ENCODE data around the gene IFIT1B. TPM values are rescaled to one million over a fixed set of nuclear protein-coding genes. Genes with fewer than 3 reads are reported as not detected.
"Not testable (repeated sequence)": the region's sequence is repeated elsewhere in the genome, so short reads cannot be mapped to it uniquely, and the experiment has no call there.

Gene IFIT1B
- not detected for polyA plus RNA-seq (2013, experiment 1 of 2)
- polyA plus RNA-seq (2013, experiment 2 of 2) = 0.03 TPM

- no peak within 1 kb of the TSS for H3K9ac ChIP-seq (ENCODE audit: low read length)
- H2BK5ac ChIP-seq (ENCODE audit: low read length) = no peak within 1 kb of the TSS
- peak within 1 kb of the TSS; percentile 13 for H3K18ac ChIP-seq (ENCODE audit: low read length)
- peaks cover 1% of the 10 kb centered on the region for H3K4me1 ChIP-seq (ENCODE audit: control insufficient read depth, low read depth, low read length)
- no peaks in the 10 kb centered on the region for H3K27me3 ChIP-seq (ENCODE audit: insufficient read depth, low read length, poor library complexity)
- no peaks in the 10 kb centered on the region for H3K79me2 ChIP-seq (ENCODE audit: control insufficient read depth, insufficient read depth, low read length)
- no peak within 1 kb of the TSS for H3K4me3 ChIP-seq (ENCODE audit: low read length)
- H3K36me3 ChIP-seq (ENCODE audit: control insufficient read depth, insufficient read depth, low read length) = no peaks in the 10 kb centered on the region
- H3K23ac ChIP-seq (ENCODE audit: low read length) = no peak within 1 kb of the TSS
- H3K79me1 ChIP-seq (ENCODE audit: low read length) = no peaks in the 10 kb centered on the region
- no peak within 1 kb of the TSS for H2BK120ac ChIP-seq (ENCODE audit: low read depth, low read length)
- no peak within 1 kb of the TSS for H3K4me2 ChIP-seq (ENCODE audit: low read length)
- no peak within 1 kb of the TSS for H2AK5ac ChIP-seq (ENCODE audit: low read length)
- no peak within 1 kb of the TSS for H3K27ac ChIP-seq (ENCODE audit: low read depth, low read length)
- no peak within 1 kb of the TSS for H4K8ac ChIP-seq (ENCODE audit: low read depth, low read length)
- DNase-seq = peak; percentile 52
- no peak within 1 kb of the TSS for H3K56ac ChIP-seq (ENCODE audit: low read length)
- H2BK15ac ChIP-seq (replicated peaks; ENCODE audit: low read depth) = no peak within 1 kb of the TSS
- no peak within 1 kb of the TSS for H4K5ac ChIP-seq (ENCODE audit: low read length)
- WGBS (ENCODE audit: extremely low coverage, insufficient coverage, low lambda C conversion rate) = no CpG with 5 or more reads among the region's 5 CpGs
- H3K4ac ChIP-seq (ENCODE audit: low read depth, low read length) = no peak within 1 kb of the TSS
Measured at GRCh38 chr10:89377705-89378637, at the start of gene IFIT1B. TSS of gene IFIT1B (plus strand) at chr10:89378056. CDS start at chr10:89378136, 80 bp downstream.

- no peak overlapping the region for H3K4me3 ChIP-seq (ENCODE audit: low read length)
- peak overlapping the region; percentile 68 for H3K27ac ChIP-seq (ENCODE audit: low read depth, low read length)
- H2BK15ac ChIP-seq (replicated peaks; ENCODE audit: low read depth) = no peak overlapping the region
- no peak for DNase-seq
- no peak overlapping the region for H3K23ac ChIP-seq (ENCODE audit: low read length)
- peak overlapping the region; percentile 99 for H2BK120ac ChIP-seq (ENCODE audit: low read depth, low read length)
- no peaks in the 10 kb centered on the region for H3K36me3 ChIP-seq (ENCODE audit: control insufficient read depth, insufficient read depth, low read length)
- peak overlapping the region; percentile 16 for H3K9ac ChIP-seq (ENCODE audit: low read length)
- H3K56ac ChIP-seq (ENCODE audit: low read length) = peak overlapping the region; percentile 63
- peaks cover 23% of the 10 kb centered on the region for H3K4me1 ChIP-seq (ENCODE audit: control insufficient read depth, low read depth, low read length)
- no peak overlapping the region for H4K5ac ChIP-seq (ENCODE audit: low read length)
- no peak overlapping the region for H3K4me2 ChIP-seq (ENCODE audit: low read length)
- H2AK5ac ChIP-seq (ENCODE audit: low read length) = peak overlapping the region; percentile 91
- H3K18ac ChIP-seq (ENCODE audit: low read length) = peak overlapping the region; percentile 93
- H3K4ac ChIP-seq (ENCODE audit: low read depth, low read length) = peak overlapping the region; percentile 86
- no peaks in the 10 kb centered on the region for H3K79me2 ChIP-seq (ENCODE audit: control insufficient read depth, insufficient read depth, low read length)
- H4K8ac ChIP-seq (ENCODE audit: low read depth, low read length) = no peak overlapping the region
- H2BK5ac ChIP-seq (ENCODE audit: low read length) = peak overlapping the region; percentile 69
- H3K27me3 ChIP-seq (ENCODE audit: insufficient read depth, low read length, poor library complexity) = no peaks in the 10 kb centered on the region
- no peaks in the 10 kb centered on the region for H3K79me1 ChIP-seq (ENCODE audit: low read length)
- WGBS (ENCODE audit: extremely low coverage, insufficient coverage, low lambda C conversion rate) = no CpG with 5 or more reads among the region's 2 CpGs
Measured at GRCh38 chr10:89329151-89329550, 48.7 kb upstream of the IFIT1B start.

GRCh38 chr10:89330014-89330413, 47.8 kb upstream of the IFIT1B start:
- H3K23ac ChIP-seq (ENCODE audit: low read length); H4K5ac ChIP-seq (ENCODE audit: low read length); H3K56ac ChIP-seq (ENCODE audit: low read length); H3K9ac ChIP-seq (ENCODE audit: low read length); H3K79me2 ChIP-seq (ENCODE audit: control insufficient read depth, insufficient read depth, low read length); H3K4me3 ChIP-seq (ENCODE audit: low read length); H2BK15ac ChIP-seq (replicated peaks; ENCODE audit: low read depth); H3K27me3 ChIP-seq (ENCODE audit: insufficient read depth, low read length, poor library complexity); H2BK5ac ChIP-seq (ENCODE audit: low read length); H3K79me1 ChIP-seq (ENCODE audit: low read length); H2AK5ac ChIP-seq (ENCODE audit: low read length); H4K8ac ChIP-seq (ENCODE audit: low read depth, low read length); H3K36me3 ChIP-seq (ENCODE audit: control insufficient read depth, insufficient read depth, low read length); DNase-seq; H3K4me2 ChIP-seq (ENCODE audit: low read length): not testable (repeated sequence)
- no CpG with 5 or more reads among the region's 3 CpGs for WGBS (ENCODE audit: extremely low coverage, insufficient coverage, low lambda C conversion rate)
- Histone ChIP-seq H2BK120ac (ENCODE audit: low read depth, low read length) (peak overlapping the region; percentile 99), H3K4me1 (ENCODE audit: control insufficient read depth, low read depth, low read length) (peaks cover 24% of the 10 kb centered on the region), H3K18ac (ENCODE audit: low read length) (peak overlapping the region; percentile 85), H3K27ac (ENCODE audit: low read depth, low read length) (peak overlapping the region; percentile 73), H3K4ac (ENCODE audit: low read depth, low read length) (peak overlapping the region; percentile 77)

GRCh38 chr10:89330537-89331212, 47.2 kb upstream of the IFIT1B start:
- Histone ChIP-seq H3K4ac (ENCODE audit: low read depth, low read length) (peak overlapping the region; percentile 78), H2BK15ac (replicated peaks; ENCODE audit: low read depth) (no peak overlapping the region), H3K4me1 (ENCODE audit: control insufficient read depth, low read depth, low read length) (peaks cover 24% of the 10 kb centered on the region), H3K56ac (ENCODE audit: low read length) (peak overlapping the region; percentile 40), H3K18ac (ENCODE audit: low read length) (peak overlapping the region; percentile 85), H3K4me3 (ENCODE audit: low read length) (no peak overlapping the region), H3K9ac (ENCODE audit: low read length) (no peak overlapping the region), H3K79me2 (ENCODE audit: control insufficient read depth, insufficient read depth, low read length) (no peaks in the 10 kb centered on the region), H4K8ac (ENCODE audit: low read depth, low read length) (no peak overlapping the region), H3K27me3 (ENCODE audit: insufficient read depth, low read length, poor library complexity) (no peaks in the 10 kb centered on the region), H3K23ac (ENCODE audit: low read length) (no peak overlapping the region), H3K79me1 (ENCODE audit: low read length) (no peaks in the 10 kb centered on the region), H3K4me2 (ENCODE audit: low read length) (no peak overlapping the region), H4K5ac (ENCODE audit: low read length) (no peak overlapping the region), H3K36me3 (ENCODE audit: control insufficient read depth, insufficient read depth, low read length) (no peaks in the 10 kb centered on the region), H3K27ac (ENCODE audit: low read depth, low read length) (peak overlapping the region; percentile 73), H2BK120ac (ENCODE audit: low read depth, low read length) (peak overlapping the region; percentile 99), H2AK5ac (ENCODE audit: low read length) (no peak overlapping the region), H2BK5ac (ENCODE audit: low read length) (peak overlapping the region; percentile 17)
- DNase-seq = no peak

GRCh38 chr10:89331487-89332122, 46.3 kb upstream of the IFIT1B start:
- H3K27ac ChIP-seq (ENCODE audit: low read depth, low read length) = not testable (repeated sequence)
- peak overlapping the region; percentile 99 for H2BK120ac ChIP-seq (ENCODE audit: low read depth, low read length)

More at GRCh38 chr10:89331487-89332122, 46.3 kb upstream of the IFIT1B start:
- H2AK5ac ChIP-seq (ENCODE audit: low read length) = peak overlapping the region; percentile 15
- H2BK15ac ChIP-seq (replicated peaks; ENCODE audit: low read depth); H3K18ac ChIP-seq (ENCODE audit: low read length); H4K5ac ChIP-seq (ENCODE audit: low read length); H3K4me2 ChIP-seq (ENCODE audit: low read length); H3K79me2 ChIP-seq (ENCODE audit: control insufficient read depth, insufficient read depth, low read length); H3K27me3 ChIP-seq (ENCODE audit: insufficient read depth, low read length, poor library complexity); H3K36me3 ChIP-seq (ENCODE audit: control insufficient read depth, insufficient read depth, low read length); H3K9ac ChIP-seq (ENCODE audit: low read length); H4K8ac ChIP-seq (ENCODE audit: low read depth, low read length); DNase-seq; H3K23ac ChIP-seq (ENCODE audit: low read length); H3K79me1 ChIP-seq (ENCODE audit: low read length); H3K4me3 ChIP-seq (ENCODE audit: low read length): not testable (repeated sequence)
- peak overlapping the region; percentile 47 for H2BK5ac ChIP-seq (ENCODE audit: low read length)
- peak overlapping the region; percentile 40 for H3K56ac ChIP-seq (ENCODE audit: low read length)
- peak overlapping the region; percentile 17 for H3K4ac ChIP-seq (ENCODE audit: low read depth, low read length)
- no CpG with 5 or more reads among the region's 14 CpGs for WGBS (ENCODE audit: extremely low coverage, insufficient coverage, low lambda C conversion rate)
- H3K4me1 ChIP-seq (ENCODE audit: control insufficient read depth, low read depth, low read length) = peaks cover 24% of the 10 kb centered on the region

Data from mesendoderm (in vitro differentiated cells).